ENCODE data around the gene MC5R.

GRCh38 chr18:13797157-13797611 is 26.8 kb upstream of the MC5R start:
- TF ChIP-seq CTCF (conservative IDR thresholded peaks at IDR 0.05; ENCODE audit: low read depth, low read length) (no peak), EZH2 (IDR thresholded peaks at IDR 0.05; ENCODE audit: borderline replicate concordance, low read depth, low read length, poor library complexity, severe bottlenecking) (no peak)
